GM10266 (cell line): Measurements from ENCODE around the gene IFT57.
A peak's percentile ranks its signal among the peaks of the same experiment; 100 is the strongest.

Experiments used
- DNase-seq: peaks from one replicate; pipeline ENCODE4 v3.0.0; 2012; ENCODE audit errors: extremely low spot score
- TF ChIP-seq, protein P1 (sequence below): IDR thresholded peaks from 2 replicates; pipeline ENCODE4 v1.5.1; 2012; ENCODE audit warnings: mild to moderate bottlenecking, low read depth; ENCODE audit not compliant: control insufficient read depth, insufficient read depth; ENCODE audit errors: missing control alignments

IFT57 gene

DNA sequence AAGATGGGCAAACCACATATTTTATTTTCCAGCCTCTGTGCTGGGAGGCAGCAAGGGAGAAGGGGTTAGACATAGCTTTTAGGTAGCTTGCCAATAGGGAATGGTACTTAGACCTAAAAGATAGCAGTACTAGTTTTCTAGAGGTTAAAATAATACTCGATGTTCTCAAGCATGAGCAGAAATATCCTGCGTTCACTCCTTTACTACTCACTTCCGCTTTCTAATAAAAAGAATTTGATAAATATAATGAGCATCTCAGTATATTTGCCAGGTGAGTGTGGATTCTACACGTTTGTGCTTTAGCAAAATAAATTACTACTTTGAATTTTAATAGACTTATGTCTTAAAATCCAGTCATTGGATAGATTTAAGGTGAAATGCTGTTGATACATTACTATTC, 92.0 kb downstream of the IFT57 start:
- no peak for DNase-seq
- TF ChIP-seq, protein P1, sequence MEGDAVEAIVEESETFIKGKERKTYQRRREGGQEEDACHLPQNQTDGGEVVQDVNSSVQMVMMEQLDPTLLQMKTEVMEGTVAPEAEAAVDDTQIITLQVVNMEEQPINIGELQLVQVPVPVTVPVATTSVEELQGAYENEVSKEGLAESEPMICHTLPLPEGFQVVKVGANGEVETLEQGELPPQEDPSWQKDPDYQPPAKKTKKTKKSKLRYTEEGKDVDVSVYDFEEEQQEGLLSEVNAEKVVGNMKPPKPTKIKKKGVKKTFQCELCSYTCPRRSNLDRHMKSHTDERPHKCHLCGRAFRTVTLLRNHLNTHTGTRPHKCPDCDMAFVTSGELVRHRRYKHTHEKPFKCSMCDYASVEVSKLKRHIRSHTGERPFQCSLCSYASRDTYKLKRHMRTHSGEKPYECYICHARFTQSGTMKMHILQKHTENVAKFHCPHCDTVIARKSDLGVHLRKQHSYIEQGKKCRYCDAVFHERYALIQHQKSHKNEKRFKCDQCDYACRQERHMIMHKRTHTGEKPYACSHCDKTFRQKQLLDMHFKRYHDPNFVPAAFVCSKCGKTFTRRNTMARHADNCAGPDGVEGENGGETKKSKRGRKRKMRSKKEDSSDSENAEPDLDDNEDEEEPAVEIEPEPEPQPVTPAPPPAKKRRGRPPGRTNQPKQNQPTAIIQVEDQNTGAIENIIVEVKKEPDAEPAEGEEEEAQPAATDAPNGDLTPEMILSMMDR: no peak

DNA sequence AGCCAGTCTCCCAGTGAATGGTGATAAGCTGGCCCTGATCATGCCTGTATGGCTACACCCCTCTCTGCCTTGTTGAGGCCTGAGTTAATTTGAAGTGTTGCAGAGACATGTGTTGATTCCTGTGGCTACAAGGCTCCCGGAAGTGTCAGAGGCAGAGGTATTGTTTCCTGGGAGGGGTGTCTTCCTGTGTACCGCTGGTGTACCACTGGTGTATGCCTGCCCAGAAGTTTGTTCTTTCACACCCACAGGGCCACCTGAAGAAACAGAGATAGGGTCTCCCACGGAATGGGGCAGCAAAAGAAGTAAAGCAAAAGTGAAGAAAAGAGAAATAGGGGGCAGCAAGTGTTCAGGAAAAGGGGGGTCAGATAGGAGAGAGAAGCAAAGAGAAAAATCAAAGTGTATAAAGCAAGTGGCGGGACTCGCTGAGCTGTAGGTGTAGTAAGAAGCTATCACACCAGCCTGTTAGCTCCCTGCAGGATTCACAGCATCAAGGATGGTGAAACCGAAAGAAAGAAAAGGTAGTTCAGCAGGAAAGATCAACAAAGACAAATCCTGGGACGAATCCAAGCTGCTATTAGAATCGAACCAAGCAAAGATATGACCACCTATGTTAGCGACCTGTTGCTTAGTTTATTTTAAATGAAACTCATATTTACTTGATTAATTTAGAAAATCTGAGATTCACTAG, 94.8 kb downstream of the IFT57 start:
- DNase-seq: no peak
- TF ChIP-seq, protein P1: no peak

DNA sequence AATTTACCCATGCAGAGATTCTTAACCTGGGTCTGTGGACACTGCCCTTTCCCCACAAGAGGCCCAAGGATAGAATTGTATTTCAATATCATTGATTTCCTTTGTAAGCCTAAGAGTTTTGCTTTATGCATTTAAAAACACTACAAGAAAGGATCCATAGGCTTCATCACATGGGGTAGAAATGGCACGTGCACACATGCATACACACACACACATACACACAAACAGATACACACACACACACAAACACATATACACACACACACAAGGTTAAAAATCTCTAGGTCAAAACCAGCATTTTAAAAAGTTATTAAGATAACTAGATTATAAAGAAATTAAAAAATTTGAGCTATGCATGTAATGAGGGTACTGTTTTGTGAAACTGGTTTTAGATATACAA, 95.9 kb downstream of the IFT57 start:
- TF ChIP-seq, protein P1: no peak
- no peak for DNase-seq

DNA sequence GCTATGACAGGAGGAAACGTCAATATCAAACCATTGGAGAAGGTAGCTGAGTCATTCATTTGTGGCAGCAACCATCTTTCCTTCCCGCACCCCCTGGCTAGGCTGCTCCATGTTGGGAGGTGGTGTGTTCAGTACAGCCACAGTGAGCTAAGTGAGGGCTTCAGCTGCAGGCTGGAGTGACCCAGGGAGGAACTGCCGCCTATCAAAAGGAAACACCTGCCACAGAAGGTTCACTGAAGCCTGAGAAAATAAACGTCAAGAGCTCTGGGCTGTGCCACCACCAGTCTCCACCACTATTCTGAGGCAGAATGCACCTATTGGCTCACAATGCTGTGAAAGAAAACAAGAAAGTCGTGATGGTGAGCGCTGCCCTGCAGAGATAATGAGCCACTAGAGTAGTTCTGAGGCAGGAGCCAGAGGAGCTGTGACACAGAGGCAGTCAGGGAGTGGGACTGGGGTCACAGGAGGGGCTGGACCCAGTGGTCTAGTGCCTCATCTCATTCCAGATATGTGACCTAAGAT, 96.6 kb downstream of the IFT57 start:
- TF ChIP-seq, protein P1: no peak

DNA sequence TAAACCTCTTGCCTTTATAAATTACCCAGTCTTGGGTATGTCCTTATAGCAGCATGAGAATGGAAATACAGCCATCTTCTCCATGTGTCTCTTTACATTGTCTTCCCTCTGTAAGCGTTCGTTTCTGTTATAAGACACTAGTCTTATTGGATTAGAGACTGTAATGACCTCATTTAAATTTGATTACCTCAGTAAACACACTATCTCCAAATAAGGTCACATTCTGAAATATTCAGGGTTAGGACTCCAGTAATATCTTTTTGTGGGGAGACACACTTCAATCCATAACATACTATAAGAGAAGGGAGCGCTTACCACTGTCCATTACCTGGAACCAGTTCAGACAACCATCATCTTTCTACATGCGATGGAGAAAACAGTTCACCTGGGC, 97.1 kb downstream of the IFT57 start:
- DNase-seq: no peak

More for the DNA sequence above, 96.6 kb downstream of the IFT57 start:
- peak; percentile 28 for DNase-seq

DNA sequence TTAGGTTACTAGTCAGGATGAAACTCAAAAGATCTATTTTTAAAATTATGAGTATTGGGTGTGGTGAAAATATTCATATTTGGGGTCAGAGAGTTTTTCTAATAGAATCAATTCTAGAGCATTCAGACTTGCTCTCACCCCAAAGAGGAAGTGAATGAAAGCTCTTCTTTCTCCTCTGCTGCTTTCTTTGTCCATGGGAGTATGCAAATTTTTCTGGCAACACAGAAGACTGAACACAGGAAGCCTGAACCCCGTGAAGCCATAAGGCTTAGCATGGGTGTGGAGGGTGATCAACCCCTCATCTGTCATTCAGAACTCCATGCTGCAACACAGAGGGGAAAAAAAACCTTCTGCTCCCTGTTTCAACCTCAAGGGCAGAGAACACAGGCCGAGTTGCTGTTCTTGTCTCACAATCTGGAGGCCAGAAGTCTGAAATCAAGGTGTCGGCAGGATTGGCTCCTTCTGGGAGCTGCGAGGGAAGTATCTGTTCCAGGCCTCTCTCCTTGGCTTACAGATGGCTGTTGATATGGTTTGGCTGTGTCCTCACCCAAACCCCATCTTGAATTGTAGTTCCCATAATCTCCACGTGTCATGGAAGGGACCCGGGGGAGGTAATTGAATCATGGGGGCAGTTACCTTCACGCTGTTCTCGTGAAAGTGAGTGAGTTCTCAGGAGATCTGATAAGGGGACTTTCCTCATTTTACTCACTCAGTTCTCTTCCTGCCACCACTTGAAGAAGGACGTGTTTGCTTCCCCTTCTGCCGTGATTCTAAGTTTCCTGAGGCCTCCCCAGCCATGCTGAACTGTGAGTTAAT, 97.7 kb downstream of the IFT57 start:
- DNase-seq: peak; percentile 63
- TF ChIP-seq, protein P1: no peak

More for the DNA sequence above, 97.1 kb downstream of the IFT57 start:
- TF ChIP-seq, protein P1: no peak

DNA sequence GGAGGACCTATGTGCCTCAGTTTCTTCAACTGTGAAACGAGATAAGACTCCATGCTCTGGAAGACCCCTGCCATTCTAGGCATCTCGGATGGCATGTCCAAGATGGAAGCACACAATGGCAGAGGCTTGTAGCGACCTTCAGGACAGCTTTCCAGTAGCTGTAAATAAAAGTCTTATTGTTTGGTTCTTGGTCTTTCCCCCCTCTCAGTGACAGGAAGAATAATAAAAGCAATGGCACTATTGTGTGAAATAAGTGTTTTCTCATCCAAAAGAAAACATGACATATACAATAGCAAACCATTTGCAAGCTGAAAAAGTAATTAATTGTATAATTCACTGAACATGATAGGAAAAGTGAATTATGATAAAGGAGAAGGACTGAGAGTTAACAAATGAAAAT, 98.9 kb downstream of the IFT57 start:
- no peak for DNase-seq
- TF ChIP-seq, protein P1: no peak
